Body of pancreas (tissue), 4 donors: ENCODE measurements around the gene PAX6. TPM values are rescaled to one million over a fixed set of nuclear protein-coding genes. Genes with fewer than 3 reads are reported as not detected.
"Not testable (repeated sequence)": the region's sequence is repeated elsewhere in the genome, so short reads cannot be mapped to it uniquely, and the experiment has no call there.

ENCODE experiments used
- ATAC-seq: fragments of 150-250 bp; one replicate; pipeline ENCODE4 v1.9.1; 2016
- DNase-seq, 4 donors: peaks; one replicate each; pipeline ENCODE4 v3.0.0-alpha.2; 2019
- H3K27ac ChIP-seq, 4 donors: fragments of 200-600 bp; sonication (generic); 1 replicate in 3 of 4; 2 replicates in 1 of 4; pipeline versions ENCODE4 v1.5.1 to v1.6.1; 2016 to 2019; ENCODE audit warnings: mild to moderate bottlenecking in 1 of 4, mixed read lengths in 1 of 4, moderate library complexity in 1 of 4
- H3K27me3 ChIP-seq, 2 donors: fragments of 200-600 bp; sonication (generic); one replicate each; pipeline ENCODE4 v1.6.0; 2016; ENCODE audit warnings: mild to moderate bottlenecking in 1 of 2
- H3K36me3 ChIP-seq, 2 donors: fragments of 200-600 bp; sonication (generic); replicated peaks in 1 of 2; 2 replicates each; pipeline ENCODE4 v1.5.1; 2016; ENCODE audit warnings: low read depth in 2 of 2; ENCODE audit not compliant: insufficient read depth in 1 of 2
- H3K4me1 ChIP-seq: fragments of 200-600 bp; sonication (generic); one replicate; pipeline ENCODE4 v1.6.0; 2016
- H3K4me3 ChIP-seq, 2 donors: fragments of 200-600 bp; sonication (generic); 1 replicate in 1 of 2; 2 replicates in 1 of 2; pipeline ENCODE4 v1.5.1; 2016 to 2019
- H3K9me3 ChIP-seq, 3 donors: fragments of 200-600 bp; sonication (generic); 1 replicate in 2 of 3; 2 replicates in 1 of 3; pipeline ENCODE4 v1.5.1; 2016
- POLR2A ChIP-seq, 3 donors: fragments of 450-650 bp; IDR thresholded peaks; one replicate each; pipeline ENCODE4 v1.6.1; 2016; ENCODE audit warnings: antibody characterized with exemption in 3 of 3, mild to moderate bottlenecking in 2 of 3
- WGBS, 2 donors: methylation state at CpG; one replicate each; pipeline ENCODE4 v1.1.5; 2017; 5-methylcytosine and 5-hydroxymethylcytosine counted together
- intact Hi-C: fragments of 100-400 bp; cut with DNase I; formaldehyde crosslinking; loops from one replicate; pipeline ENCODE4 v1.15.1; 2023
- total RNA-seq, 2 donors: library from RNA; depleted of rRNA; stranded (reverse); fragments of >200 nt; gene quantifications; one replicate each; pipeline ENCODE4 v1.1.0, GENCODE V29; 2016
- TF ChIP-seq, protein P1 (sequence below), 7 experiments: fragments of 450-650 bp in 4 of 7; fragments of 200-600 bp in 3 of 7; sonication (generic) in 3 of 7; IDR thresholded peaks; one replicate each; pipeline ENCODE4 v1.5.1; 2016 to 2019; ENCODE audit warnings: antibody characterized with exemption in 7 of 7

The PAX6 gene
- total RNA-seq, 2 donors from 2014 or later, result 10.2 to 12.5 TPM

DNA sequence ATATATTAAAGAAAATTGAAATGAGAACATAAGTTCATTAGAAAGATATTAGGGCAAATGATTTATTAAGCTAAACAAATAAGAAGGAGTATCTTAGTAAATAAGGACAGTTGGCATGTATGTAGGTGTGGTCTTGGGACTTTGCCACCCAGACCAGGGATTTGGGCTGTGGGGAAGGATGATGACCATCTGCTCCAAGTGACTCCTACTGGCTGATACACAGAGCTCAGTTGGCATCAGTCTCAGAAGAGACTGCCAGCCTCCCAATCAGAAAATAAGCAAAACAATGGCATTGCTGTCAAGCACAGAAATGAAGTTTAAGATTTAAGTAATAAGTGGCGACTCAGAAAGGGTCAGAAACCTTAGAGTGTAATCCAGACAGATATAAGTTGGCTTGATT is 49.5 kb downstream of the PAX6 start:
- DNase-seq (no peak), ATAC-seq (no peak)
- 88 to 96% methylated on average over 1 of the region's 1 CpG for WGBS, 2 donors
- no peaks in the 10 kb centered on the region for H3K27me3 ChIP-seq
- no peaks in the 10 kb centered on the region for H3K9me3 ChIP-seq
- intact Hi-C loops, result no loop called here
- H3K27ac ChIP-seq, result no peak overlapping the region
- TF ChIP-seq POLR2A (IDR thresholded peaks at IDR 0.05), result no peak
- TF ChIP-seq, protein P1, sequence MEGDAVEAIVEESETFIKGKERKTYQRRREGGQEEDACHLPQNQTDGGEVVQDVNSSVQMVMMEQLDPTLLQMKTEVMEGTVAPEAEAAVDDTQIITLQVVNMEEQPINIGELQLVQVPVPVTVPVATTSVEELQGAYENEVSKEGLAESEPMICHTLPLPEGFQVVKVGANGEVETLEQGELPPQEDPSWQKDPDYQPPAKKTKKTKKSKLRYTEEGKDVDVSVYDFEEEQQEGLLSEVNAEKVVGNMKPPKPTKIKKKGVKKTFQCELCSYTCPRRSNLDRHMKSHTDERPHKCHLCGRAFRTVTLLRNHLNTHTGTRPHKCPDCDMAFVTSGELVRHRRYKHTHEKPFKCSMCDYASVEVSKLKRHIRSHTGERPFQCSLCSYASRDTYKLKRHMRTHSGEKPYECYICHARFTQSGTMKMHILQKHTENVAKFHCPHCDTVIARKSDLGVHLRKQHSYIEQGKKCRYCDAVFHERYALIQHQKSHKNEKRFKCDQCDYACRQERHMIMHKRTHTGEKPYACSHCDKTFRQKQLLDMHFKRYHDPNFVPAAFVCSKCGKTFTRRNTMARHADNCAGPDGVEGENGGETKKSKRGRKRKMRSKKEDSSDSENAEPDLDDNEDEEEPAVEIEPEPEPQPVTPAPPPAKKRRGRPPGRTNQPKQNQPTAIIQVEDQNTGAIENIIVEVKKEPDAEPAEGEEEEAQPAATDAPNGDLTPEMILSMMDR (IDR thresholded peaks at IDR 0.05), result no peak
- H3K4me1 ChIP-seq, result peaks cover 8% of the 10 kb centered on the region
- H3K36me3 ChIP-seq, result no peaks in the 10 kb centered on the region
- H3K4me3 ChIP-seq, result no peak overlapping the region

DNA sequence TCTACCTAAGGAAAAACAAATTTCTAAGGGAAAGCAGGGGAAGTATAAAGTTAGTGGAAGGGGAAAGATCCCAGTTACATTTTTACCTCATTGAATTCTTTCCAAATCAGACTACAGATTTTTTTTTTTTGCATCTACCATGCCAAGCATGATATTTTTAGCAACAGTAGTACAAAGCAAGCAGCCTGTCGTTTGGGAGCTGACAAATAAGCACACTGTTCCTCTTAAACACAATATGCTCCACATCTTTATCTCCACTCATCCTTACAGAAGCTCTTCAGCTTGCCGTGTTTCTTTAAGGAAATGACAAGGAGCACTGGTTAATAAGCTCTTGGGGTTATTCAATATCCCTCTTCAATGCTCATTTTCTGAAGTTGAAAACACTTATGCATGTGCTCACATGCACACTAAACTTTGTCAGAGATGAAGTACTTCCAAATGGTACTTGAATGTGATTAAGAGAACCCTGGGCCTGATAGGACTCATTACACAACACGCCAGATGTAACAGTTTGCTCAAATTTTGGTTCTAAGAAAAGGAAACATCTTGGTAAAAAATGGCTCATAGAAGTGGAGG is 53.8 kb downstream of the PAX6 start:
- H3K4me3 ChIP-seq, result no peak overlapping the region
- H3K27me3 ChIP-seq, result no peaks in the 10 kb centered on the region
- ATAC-seq (no peak), DNase-seq (no peak)
- no peaks in the 10 kb centered on the region for H3K36me3 ChIP-seq
- intact Hi-C loops, result no loop called here
- TF ChIP-seq, protein P1 (IDR thresholded peaks at IDR 0.05), result no peak
- TF ChIP-seq POLR2A (IDR thresholded peaks at IDR 0.05), result no peak
- peaks cover 8% of the 10 kb centered on the region for H3K4me1 ChIP-seq
- H3K9me3 ChIP-seq, result no peaks in the 10 kb centered on the region
- H3K27ac ChIP-seq, result no peak overlapping the region
- WGBS, 2 donors, result 32 to 36% methylated on average over 3 of the region's 3 CpGs

DNA sequence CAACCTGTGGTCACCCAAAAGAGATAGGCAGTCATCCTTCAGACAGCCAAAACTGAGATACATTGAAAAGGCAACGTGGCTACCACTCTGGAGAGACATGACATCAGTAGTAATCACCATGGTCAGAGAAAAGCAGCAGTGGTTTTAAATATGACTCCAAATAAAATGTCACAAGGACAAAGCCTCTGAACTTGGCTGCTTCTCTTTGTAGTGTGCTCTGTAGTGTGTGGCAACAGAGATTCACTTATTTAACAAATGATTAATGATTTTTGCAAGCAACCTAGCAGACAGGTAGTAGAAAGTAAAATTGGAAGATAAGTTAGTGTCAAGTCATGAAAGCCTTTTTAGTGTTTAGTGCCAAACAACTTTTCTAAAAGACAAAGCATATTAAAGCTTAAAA is 63.5 kb downstream of the PAX6 start:
- ATAC-seq (no peak), DNase-seq (no peak)
- no peaks in the 10 kb centered on the region for H3K9me3 ChIP-seq
- H3K27me3 ChIP-seq, result no peaks in the 10 kb centered on the region
- no peaks in the 10 kb centered on the region for H3K36me3 ChIP-seq
- intact Hi-C loops, result no loop called here
- TF ChIP-seq, protein P1 (IDR thresholded peaks at IDR 0.05), result no peak
- TF ChIP-seq POLR2A (IDR thresholded peaks at IDR 0.05), result no peak
- H3K27ac ChIP-seq, result no peak overlapping the region
- 50 to 68% methylated on average over 1 of the region's 1 CpG for whole genome bisulfite sequencing, 2 donors
- H3K4me3 ChIP-seq, result no peak overlapping the region
- H3K4me1 ChIP-seq, result no peaks in the 10 kb centered on the region

DNA sequence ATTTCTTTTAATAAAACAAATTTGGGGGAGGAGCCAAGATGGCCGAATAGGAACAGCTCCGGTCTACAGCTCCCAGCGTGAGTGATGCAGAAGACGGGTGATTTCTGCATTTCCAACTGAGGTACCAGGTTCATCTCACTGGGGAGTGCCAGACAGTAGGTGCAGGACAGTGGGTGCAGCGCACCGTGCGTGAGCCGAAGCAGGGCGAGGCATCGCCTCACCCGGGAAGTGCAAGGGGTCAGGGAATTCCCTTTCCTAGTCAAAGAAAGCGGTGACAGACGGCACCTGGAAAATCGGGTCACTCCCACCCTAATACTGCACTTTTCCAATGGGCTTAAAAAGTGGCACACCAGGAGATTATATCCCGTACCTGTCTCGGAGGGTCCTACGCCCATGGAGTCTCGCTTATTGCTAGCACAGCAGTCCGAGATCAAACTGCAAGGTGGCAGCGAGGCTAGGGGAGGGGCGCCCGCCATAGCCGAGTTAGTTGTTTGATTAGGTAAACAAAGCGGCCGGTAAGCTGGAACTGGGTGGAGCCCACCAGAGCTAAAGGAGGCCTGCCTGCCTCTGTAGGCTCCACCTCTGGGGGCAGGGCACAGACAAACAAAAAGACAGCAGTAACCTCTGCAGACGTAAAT is 70.3 kb downstream of the PAX6 start:
- H3K4me3 ChIP-seq, H3K36me3 ChIP-seq, H3K27ac ChIP-seq, ATAC-seq, H3K27me3 ChIP-seq, H3K4me1 ChIP-seq, H3K9me3 ChIP-seq, DNase-seq, intact Hi-C loops: not testable (repeated sequence)
- WGBS, 2 donors, result 97 to 98% methylated on average over 25 to 26 of the region's 26 CpGs

- DNase-seq (no peak), ATAC-seq (no peak)
- Histone ChIP-seq H3K27ac (no peak overlapping the region), H3K4me1 (no peaks in the 10 kb centered on the region), H3K36me3 (no peaks in the 10 kb centered on the region), H3K4me3 (no peak overlapping the region), H3K27me3 (no peaks in the 10 kb centered on the region), H3K9me3 (no peaks in the 10 kb centered on the region)
- TF ChIP-seq POLR2A (IDR thresholded peaks at IDR 0.05), result no peak
- TF ChIP-seq, protein P1 (IDR thresholded peaks at IDR 0.05), result no peak
- intact Hi-C loops, result no loop called here
- 74 to 88% methylated on average over 1 of the region's 1 CpG for WGBS, 2 donors
Observed at GRCh38 chr11:31740131-31740530, 71.0 kb downstream of the PAX6 start.
